ENCODE measurements around the gene SMAD5. TPM values are rescaled to one million over a fixed set of nuclear protein-coding genes. Genes with fewer than 3 reads are reported as not detected.
A peak's percentile ranks its signal among the peaks of the same experiment; 100 is the strongest.

SMAD5 gene
- total RNA-seq, 1 donor from 2014 or later, result 93.4 TPM

DNA sequence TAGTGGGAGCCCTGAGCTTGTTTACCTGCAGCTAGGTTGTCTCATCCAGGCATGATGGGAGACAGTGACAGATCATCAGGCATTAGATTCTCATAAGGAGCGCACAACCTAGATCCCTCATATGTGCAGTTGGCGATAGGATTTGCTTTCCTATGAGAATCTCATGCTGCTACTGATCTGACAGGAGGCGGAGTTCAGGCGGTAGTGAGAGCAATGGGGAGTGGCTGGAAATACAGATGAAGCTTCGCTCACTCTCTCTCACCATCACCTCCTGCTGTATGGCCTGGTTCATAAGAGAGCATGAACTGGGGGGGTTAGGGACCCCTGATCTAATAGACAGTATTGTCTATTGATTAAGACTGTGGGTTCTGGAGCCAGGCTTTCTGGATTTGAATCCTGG lies 24.9 kb downstream of the SMAD5 start:
- TF ChIP-seq, protein P1, sequence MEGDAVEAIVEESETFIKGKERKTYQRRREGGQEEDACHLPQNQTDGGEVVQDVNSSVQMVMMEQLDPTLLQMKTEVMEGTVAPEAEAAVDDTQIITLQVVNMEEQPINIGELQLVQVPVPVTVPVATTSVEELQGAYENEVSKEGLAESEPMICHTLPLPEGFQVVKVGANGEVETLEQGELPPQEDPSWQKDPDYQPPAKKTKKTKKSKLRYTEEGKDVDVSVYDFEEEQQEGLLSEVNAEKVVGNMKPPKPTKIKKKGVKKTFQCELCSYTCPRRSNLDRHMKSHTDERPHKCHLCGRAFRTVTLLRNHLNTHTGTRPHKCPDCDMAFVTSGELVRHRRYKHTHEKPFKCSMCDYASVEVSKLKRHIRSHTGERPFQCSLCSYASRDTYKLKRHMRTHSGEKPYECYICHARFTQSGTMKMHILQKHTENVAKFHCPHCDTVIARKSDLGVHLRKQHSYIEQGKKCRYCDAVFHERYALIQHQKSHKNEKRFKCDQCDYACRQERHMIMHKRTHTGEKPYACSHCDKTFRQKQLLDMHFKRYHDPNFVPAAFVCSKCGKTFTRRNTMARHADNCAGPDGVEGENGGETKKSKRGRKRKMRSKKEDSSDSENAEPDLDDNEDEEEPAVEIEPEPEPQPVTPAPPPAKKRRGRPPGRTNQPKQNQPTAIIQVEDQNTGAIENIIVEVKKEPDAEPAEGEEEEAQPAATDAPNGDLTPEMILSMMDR (IDR thresholded peaks at IDR 0.05; ENCODE audit: unreplicated experiment), result no peak
- Mint-ChIP-seq H3K4me1 (peaks cover 12% of the 10 kb centered on the region), H3K27me3 (ENCODE audit: low read depth) (no peaks in the 10 kb centered on the region), H3K9me3 (peaks cover 4% of the 10 kb centered on the region), H3K27ac (no peak overlapping the region), H3K36me3 (peaks cover 38% of the 10 kb centered on the region), H3K4me3 (no peak overlapping the region)
- DNase-seq (ENCODE audit: low spot score in 2 of 2, unreplicated experiment in 2 of 2), result no peak

DNA sequence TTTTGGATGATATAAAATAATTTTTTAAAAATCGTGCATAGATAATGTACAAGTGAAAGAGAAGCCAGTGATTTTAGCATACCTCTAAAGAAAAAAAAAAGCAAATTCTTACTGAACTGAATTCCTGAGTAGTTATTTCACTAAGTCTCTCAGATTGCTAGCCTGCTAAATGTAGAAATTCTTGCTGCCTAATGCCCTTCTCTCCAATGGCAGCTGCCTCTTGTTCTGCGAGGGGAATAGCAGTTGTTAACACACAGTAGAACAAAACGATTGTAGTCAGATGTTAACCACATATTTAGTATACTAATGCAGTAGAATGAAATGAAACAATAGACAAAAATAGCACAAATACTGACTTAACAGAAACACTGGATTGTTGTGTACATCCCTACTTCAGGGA lies 26.8 kb downstream of the SMAD5 start:
- Mint-ChIP-seq H3K4me1 (peaks cover 12% of the 10 kb centered on the region), H3K27ac (peak overlapping the region; percentile 73), H3K9me3 (peaks cover 4% of the 10 kb centered on the region), H3K36me3 (peaks cover 32% of the 10 kb centered on the region), H3K4me3 (no peak overlapping the region), H3K27me3 (ENCODE audit: low read depth) (no peaks in the 10 kb centered on the region)
- DNase-seq (ENCODE audit: low spot score in 2 of 2, unreplicated experiment in 2 of 2), result no peak
- TF ChIP-seq, protein P1 (IDR thresholded peaks at IDR 0.05; ENCODE audit: unreplicated experiment), result no peak

GRCh38 chr5:136162008-136162407 lies 29.4 kb downstream of the SMAD5 start:
- TF ChIP-seq, protein P1 (IDR thresholded peaks at IDR 0.05; ENCODE audit: unreplicated experiment), result no peak
- no peak overlapping the region for H3K4me3 Mint-ChIP-seq
- H3K27ac Mint-ChIP-seq, result no peak overlapping the region
- peaks cover 12% of the 10 kb centered on the region for H3K4me1 Mint-ChIP-seq
- no peaks in the 10 kb centered on the region for H3K27me3 Mint-ChIP-seq (ENCODE audit: low read depth)
- H3K9me3 Mint-ChIP-seq, result peaks cover 2% of the 10 kb centered on the region
- no peak for DNase-seq (ENCODE audit: low spot score in 2 of 2, unreplicated experiment in 2 of 2)
- peaks cover 15% of the 10 kb centered on the region for H3K36me3 Mint-ChIP-seq

DNA sequence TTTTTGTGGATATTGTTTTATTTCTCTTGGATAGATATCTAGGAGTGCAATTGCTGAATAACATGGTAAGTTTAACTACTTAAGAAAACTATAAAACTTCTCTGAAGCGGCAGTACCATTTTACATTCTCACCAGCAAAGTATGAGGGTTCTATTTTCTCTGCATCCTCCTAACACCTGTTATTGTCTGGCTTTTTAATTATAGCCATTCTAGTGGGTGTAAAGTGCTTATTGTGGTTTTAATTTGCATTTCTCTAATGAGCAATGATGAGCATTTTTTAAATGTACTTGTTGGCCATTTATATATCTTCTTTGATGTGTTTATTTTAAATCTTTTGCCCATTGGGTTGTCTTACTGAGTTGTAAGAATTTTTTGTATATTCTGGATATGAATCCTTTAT lies 31.6 kb downstream of the SMAD5 start:
- no peak for DNase-seq (ENCODE audit: low spot score in 2 of 2, unreplicated experiment in 2 of 2)
- TF ChIP-seq, protein P1 (IDR thresholded peaks at IDR 0.05; ENCODE audit: unreplicated experiment), result no peak
- Mint-ChIP-seq H3K36me3 (peaks cover 25% of the 10 kb centered on the region), H3K4me3 (no peak overlapping the region), H3K9me3 (no peaks in the 10 kb centered on the region), H3K27me3 (ENCODE audit: low read depth) (no peaks in the 10 kb centered on the region), H3K27ac (no peak overlapping the region), H3K4me1 (peaks cover 6% of the 10 kb centered on the region)

- Mint-ChIP-seq H3K4me3 (no peak overlapping the region), H3K27ac (peak overlapping the region; percentile 19), H3K27me3 (ENCODE audit: low read depth) (no peaks in the 10 kb centered on the region), H3K36me3 (peaks cover 36% of the 10 kb centered on the region), H3K9me3 (no peaks in the 10 kb centered on the region), H3K4me1 (no peaks in the 10 kb centered on the region)
- no peak for DNase-seq (ENCODE audit: low spot score in 2 of 2, unreplicated experiment in 2 of 2)
- TF ChIP-seq, protein P1 (IDR thresholded peaks at IDR 0.05; ENCODE audit: unreplicated experiment), result no peak
Measured at GRCh38 chr5:136166909-136167308, 34.3 kb downstream of the SMAD5 start.

DNA sequence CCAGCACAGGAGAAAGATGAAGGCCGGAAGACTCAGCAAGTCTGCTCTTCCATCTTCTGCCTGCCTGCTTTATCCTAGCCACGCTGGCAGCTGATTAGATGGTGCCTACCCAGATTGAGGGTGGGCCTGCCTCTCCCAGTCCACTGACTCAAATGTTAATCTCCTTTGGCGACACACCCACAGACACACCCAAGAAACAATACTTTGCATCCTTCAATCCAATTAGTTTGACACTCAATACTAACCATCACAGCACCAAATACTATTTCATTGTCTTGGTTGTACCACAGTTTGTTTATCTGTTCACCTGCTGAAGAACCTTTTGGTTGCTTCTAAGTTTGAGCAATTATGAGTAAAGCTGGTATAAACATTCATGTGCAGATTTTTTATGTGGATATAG lies 36.6 kb downstream of the SMAD5 start:
- Mint-ChIP-seq H3K4me1 (no peaks in the 10 kb centered on the region), H3K27ac (no peak overlapping the region), H3K9me3 (no peaks in the 10 kb centered on the region), H3K4me3 (no peak overlapping the region), H3K36me3 (peaks cover 42% of the 10 kb centered on the region), H3K27me3 (ENCODE audit: low read depth) (no peaks in the 10 kb centered on the region)
- no peak for DNase-seq (ENCODE audit: low spot score in 2 of 2, unreplicated experiment in 2 of 2)
- TF ChIP-seq, protein P1 (IDR thresholded peaks at IDR 0.05; ENCODE audit: unreplicated experiment), result no peak

All from mesothelial cell of epicardium (in vitro differentiated cells).